Panc1 (cell line): ENCODE measurements around the gene HSPBP1. TPM values are rescaled to one million over a fixed set of nuclear protein-coding genes. Genes with fewer than 3 reads are reported as not detected.

Experiments
- ATAC-seq: fragments of 200-7000 bp; cut with Tn5 transposase; 2 replicates; pipeline ENCODE4 v1.9.1; 2020; ENCODE audit warnings: mild to moderate bottlenecking, moderate library complexity
- BruUV-seq: library from RNA; stranded (reverse); fragments of 400-500 nt; replicated peaks from 2 replicates; lab custom pipeline; 2021; lab: Mats Ljungman, UMichigan
- CTCF ChIA-PET: fragments of 300-600 bp; sonication (Branson Sonifier 250); formaldehyde crosslinking; loops from one replicate; lab custom pipeline; 2022; ENCODE audit warnings: antibody characterized with exemption; lab: Charles Lee
- POLR2A ChIA-PET: fragments of 300-600 bp; sonication (Branson Sonifier 250); formaldehyde crosslinking; loops from one replicate; lab custom pipeline; 2022; ENCODE audit warnings: antibody characterized with exemption; lab: Charles Lee
- DNase-seq: peaks from one replicate; pipeline ENCODE4 v3.0.0-alpha.2; 2010; ENCODE audit warnings: low read depth, low spot score
- H3K27ac ChIP-seq: 2 replicates; pipeline ENCODE4 v1.5.1; 2011; ENCODE audit warnings: mild to moderate bottlenecking, low read length, inconsistent platforms
- H3K27me3 ChIP-seq: fragments of 200-500 bp; sonication (Bioruptor generic); 2 replicates; pipeline ENCODE4 v1.6.0; 2014; ENCODE audit warnings: low read length, inconsistent platforms; ENCODE audit not compliant: control insufficient read depth, insufficient read depth
- H3K36me3 ChIP-seq: fragments of 200-500 bp; sonication (Bioruptor generic); 2 replicates; pipeline ENCODE4 v1.5.1; 2014; ENCODE audit warnings: inconsistent platforms, mild to moderate bottlenecking, low read length, moderate library complexity; ENCODE audit not compliant: control insufficient read depth, insufficient read depth
- H3K4me1 ChIP-seq: 2 replicates; pipeline ENCODE4 v1.5.1; 2011; ENCODE audit warnings: inconsistent platforms, mild to moderate bottlenecking, low read length, moderate library complexity; ENCODE audit not compliant: control insufficient read depth, insufficient read depth
- H3K4me3 ChIP-seq, 2 experiments: 2 replicates each; pipeline ENCODE4 v1.5.1; 2011 to 2012; ENCODE audit warnings: low read depth in 2 of 2, low read length in 2 of 2, mild to moderate bottlenecking in 2 of 2, inconsistent platforms in 1 of 2, moderate library complexity in 1 of 2
- H3K9me3 ChIP-seq: fragments of 200-500 bp; sonication (Bioruptor generic); 2 replicates; pipeline ENCODE4 v1.5.1; 2014; ENCODE audit warnings: low read depth, mild to moderate bottlenecking, inconsistent platforms, low read length, moderate library complexity; ENCODE audit not compliant: control insufficient read depth, insufficient read depth
- CTCF ChIP-seq: fragments of 450-650 bp; IDR thresholded peaks from 2 replicates; pipeline ENCODE4 v1.5.1; 2017; ENCODE audit warnings: mild to moderate bottlenecking
- POLR2AphosphoS5 ChIP-seq: IDR thresholded peaks from 2 replicates; pipeline ENCODE4 v1.6.1; 2012; ENCODE audit warnings: mild to moderate bottlenecking, low read depth, low read length, moderate library complexity
- REST ChIP-seq, 2 experiments: IDR thresholded peaks; 2 replicates each; pipeline ENCODE4 v1.6.1; 2011 to 2012; ENCODE audit warnings: low read depth in 2 of 2, control low read depth in 1 of 2, low read length in 1 of 2, mild to moderate bottlenecking in 1 of 2, moderate library complexity in 1 of 2; ENCODE audit not compliant: insufficient read depth in 1 of 2
- SIN3A ChIP-seq: IDR thresholded peaks from 2 replicates; pipeline ENCODE4 v1.6.1; 2012; ENCODE audit warnings: low read depth, mild to moderate bottlenecking, low read length, moderate library complexity, borderline replicate concordance; ENCODE audit not compliant: insufficient read depth
- TCF7L2 ChIP-seq: IDR thresholded peaks from 2 replicates; pipeline ENCODE4 v1.6.1; 2011; ENCODE audit warnings: mild to moderate bottlenecking, low read depth, low read length, inconsistent platforms
- in situ Hi-C: cut with HindIII; loops from 2 replicates; pipeline ENCODE4 v1.10.0; 2016; ENCODE audit warnings: low sequenced_read_pairs, low pct_unique_long_range_greater_than_20kb
- intact Hi-C: fragments of 100-400 bp; cut with micrococcal nuclease; formaldehyde crosslinking; loops from one replicate; pipeline ENCODE4 v1.10.0; 2022; ENCODE audit not compliant: unreplicated experiment
- total RNA-seq: library from RNA; stranded (reverse); gene quantifications from one replicate; pipeline ENCODE4 v1.2.1, GENCODE V29; 2021; ENCODE audit not compliant: unreplicated experiment

The HSPBP1 gene
- total RNA-seq, 1 experiment from 2014 or later: 84.2 TPM

GRCh38 chr19:55238030-55238429, 41.9 kb downstream of the HSPBP1 start:
- H3K27me3 ChIP-seq: no peaks in the 10 kb centered on the region
- CTCF ChIA-PET: no interaction called here
- no peak for TF ChIP-seq REST (IDR thresholded peaks at IDR 0.05; ENCODE audit: insufficient read depth in 1 of 2, low read depth in 2 of 2, low read length in 1 of 2)
- TF ChIP-seq TCF7L2: no peak
- no peak for TF ChIP-seq SIN3A
- no peak for TF ChIP-seq CTCF
- no peak for TF ChIP-seq POLR2AphosphoS5
- no TSS peak for BruUV-seq
- H3K4me1 ChIP-seq: no peaks in the 10 kb centered on the region
- H3K4me3 ChIP-seq: no peak overlapping the region
- H3K36me3 ChIP-seq: peaks cover 25% of the 10 kb centered on the region
- POLR2A ChIA-PET: no interaction called here
- no peak overlapping the region for H3K27ac ChIP-seq
- H3K9me3 ChIP-seq: no peaks in the 10 kb centered on the region
- intact Hi-C loops (no loop called here), in situ Hi-C loops (no loop called here)
- DNase-seq (no peak), ATAC-seq (no peak)

GRCh38 chr19:55232986-55233385, 46.9 kb downstream of the HSPBP1 start:
- Histone ChIP-seq H3K27ac (no peak overlapping the region), H3K36me3 (peaks cover 32% of the 10 kb centered on the region), H3K9me3 (no peaks in the 10 kb centered on the region), H3K4me1 (peaks cover 10% of the 10 kb centered on the region; the same call in 1 of the 2 replicates), H3K27me3 (no peaks in the 10 kb centered on the region), H3K4me3 (no peak overlapping the region)
- in situ Hi-C loops (no loop called here), intact Hi-C loops (no loop called here)
- CTCF ChIA-PET: no interaction called here
- no peak for ATAC-seq
- POLR2A ChIA-PET: no interaction called here
- no TSS peak for BruUV-seq
- no peak for DNase-seq
- no peak for TF ChIP-seq TCF7L2
- no peak for TF ChIP-seq POLR2AphosphoS5
- no peak for TF ChIP-seq CTCF
- TF ChIP-seq REST (IDR thresholded peaks at IDR 0.05; ENCODE audit: insufficient read depth in 1 of 2, low read depth in 2 of 2, low read length in 1 of 2): no peak
- TF ChIP-seq SIN3A: no peak
